Measurements from ENCODE around the gene TRAF1.

- TF ChIP-seq CTCF (IDR thresholded peaks at IDR 0.05) (no peak), POLR2AphosphoS5 (IDR thresholded peaks at IDR 0.05; ENCODE audit: low read depth, low read length) (no peak), SIN3A (IDR thresholded peaks at IDR 0.05; ENCODE audit: borderline replicate concordance, insufficient read depth, low read depth, low read length) (no peak), REST (IDR thresholded peaks at IDR 0.05; ENCODE audit: insufficient read depth in 1 of 2, low read depth in 2 of 2, low read length in 1 of 2) (no peak), TCF7L2 (IDR thresholded peaks at IDR 0.05; ENCODE audit: low read depth, low read length) (no peak)
These were observed 38.9 kb upstream of the TRAF1 start for GRCh38 chr9:120965344-120966012.

Data from Panc1 (cell line).